Neuron (in vitro differentiated cells): Measurements from ENCODE around the gene NFATC1.

Source experiments
- H2AFZ ChIP-seq: one replicate; pipeline ENCODE4 v1.6.1; 2013; ENCODE audit warnings: low read depth, mild to moderate bottlenecking, inconsistent platforms, low read length, moderate library complexity
- H3K27me3 ChIP-seq: one replicate; pipeline ENCODE4 v1.6.1; 2013; ENCODE audit warnings: low read length; ENCODE audit not compliant: insufficient read depth
- H3K36me3 ChIP-seq: one replicate; pipeline ENCODE4 v1.6.1; 2013; ENCODE audit warnings: low read length; ENCODE audit not compliant: insufficient read depth
- H3K4me1 ChIP-seq: one replicate; pipeline ENCODE4 v1.6.1; 2013; ENCODE audit warnings: low read length; ENCODE audit not compliant: insufficient read depth
- H3K4me3 ChIP-seq: 2 replicates; pipeline ENCODE4 v1.5.1; 2013; ENCODE audit warnings: mild to moderate bottlenecking, low read length, moderate library complexity
- H3K9me3 ChIP-seq: one replicate; pipeline ENCODE4 v1.6.1; 2013; ENCODE audit warnings: low read length

The NFATC1 gene

DNA sequence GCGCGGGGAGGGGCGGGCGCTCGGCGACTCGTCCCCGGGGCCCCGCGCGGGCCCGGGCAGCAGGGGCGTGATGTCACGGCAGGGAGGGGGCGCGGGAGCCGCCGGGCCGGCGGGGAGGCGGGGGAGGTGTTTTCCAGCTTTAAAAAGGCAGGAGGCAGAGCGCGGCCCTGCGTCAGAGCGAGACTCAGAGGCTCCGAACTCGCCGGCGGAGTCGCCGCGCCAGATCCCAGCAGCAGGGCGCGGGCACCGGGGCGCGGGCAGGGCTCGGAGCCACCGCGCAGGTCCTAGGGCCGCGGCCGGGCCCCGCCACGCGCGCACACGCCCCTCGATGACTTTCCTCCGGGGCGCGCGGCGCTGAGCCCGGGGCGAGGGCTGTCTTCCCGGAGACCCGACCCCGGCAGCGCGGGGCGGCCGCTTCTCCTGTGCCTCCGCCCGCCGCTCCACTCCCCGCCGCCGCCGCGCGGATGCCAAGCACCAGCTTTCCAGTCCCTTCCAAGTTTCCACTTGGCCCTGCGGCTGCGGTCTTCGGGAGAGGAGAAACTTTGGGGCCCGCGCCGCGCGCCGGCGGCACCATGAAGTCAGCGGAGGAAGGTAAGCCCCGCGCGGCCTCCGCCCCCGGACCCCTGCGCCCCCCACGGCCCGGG is at the start of gene NFATC1:
Gene NFATC1, plus strand, starts transcription at position 170 of the 644 bp plus-strand sequence. Its CDS starts 295 bp downstream, at position 465.
- Histone ChIP-seq H2AFZ (peak within 1 kb of the TSS; percentile 54), H3K4me1 (no peaks in the 10 kb centered on the region), H3K9me3 (no peaks in the 10 kb centered on the region), H3K27me3 (peaks cover 72% of the 10 kb centered on the region), H3K36me3 (no peaks in the 10 kb centered on the region), H3K4me3 (peak within 1 kb of the TSS; percentile 9)

DNA sequence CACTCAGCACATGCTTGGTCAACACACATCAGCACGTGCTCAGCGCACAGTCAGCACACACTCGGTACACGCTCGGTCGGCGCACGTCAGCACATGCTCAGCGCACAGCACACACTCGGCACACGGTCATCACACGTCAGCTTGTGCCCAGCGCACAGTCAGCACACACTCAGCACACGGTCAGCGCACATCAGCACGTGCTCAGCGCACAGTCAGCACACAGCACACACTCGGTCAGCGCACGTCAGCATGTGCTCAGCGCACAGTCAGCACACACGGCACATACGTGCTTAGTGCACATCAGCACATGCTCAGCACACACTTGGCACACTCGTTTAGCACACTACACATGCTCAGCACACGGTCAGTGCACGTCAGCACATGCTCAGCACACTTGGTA is 49.7 kb upstream of the NFATC1 start:
- Histone ChIP-seq H3K36me3 (peaks cover 42% of the 10 kb centered on the region), H3K27me3 (no peaks in the 10 kb centered on the region), H3K4me3 (no peak overlapping the region), H3K9me3 (no peaks in the 10 kb centered on the region), H2AFZ (no peak overlapping the region), H3K4me1 (no peaks in the 10 kb centered on the region)

DNA sequence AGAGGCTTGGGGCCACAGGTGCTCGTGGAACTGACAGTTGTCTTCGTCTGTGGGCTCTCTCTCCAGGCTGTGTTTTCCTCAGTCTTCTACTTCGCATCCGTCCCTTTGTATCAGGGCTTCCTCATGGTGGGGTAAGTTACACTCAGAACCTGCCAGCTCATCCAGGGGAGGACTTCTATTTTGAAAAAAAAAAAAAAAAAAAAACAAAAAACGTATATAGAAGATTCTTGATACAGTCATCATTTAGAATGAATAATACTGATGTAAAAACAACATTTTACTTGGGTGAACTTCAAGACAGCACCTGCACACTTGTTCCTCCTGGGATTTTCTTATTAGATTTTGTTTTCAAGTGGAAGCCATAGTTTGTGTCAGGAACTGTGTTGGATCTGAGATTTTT is 47.7 kb upstream of the NFATC1 start:
- H3K36me3 ChIP-seq, result peaks cover 53% of the 10 kb centered on the region
- H3K4me3 ChIP-seq, result no peak overlapping the region
- H3K4me1 ChIP-seq, result no peaks in the 10 kb centered on the region
- no peaks in the 10 kb centered on the region for H3K9me3 ChIP-seq
- no peaks in the 10 kb centered on the region for H3K27me3 ChIP-seq
- H2AFZ ChIP-seq, result no peak overlapping the region

DNA sequence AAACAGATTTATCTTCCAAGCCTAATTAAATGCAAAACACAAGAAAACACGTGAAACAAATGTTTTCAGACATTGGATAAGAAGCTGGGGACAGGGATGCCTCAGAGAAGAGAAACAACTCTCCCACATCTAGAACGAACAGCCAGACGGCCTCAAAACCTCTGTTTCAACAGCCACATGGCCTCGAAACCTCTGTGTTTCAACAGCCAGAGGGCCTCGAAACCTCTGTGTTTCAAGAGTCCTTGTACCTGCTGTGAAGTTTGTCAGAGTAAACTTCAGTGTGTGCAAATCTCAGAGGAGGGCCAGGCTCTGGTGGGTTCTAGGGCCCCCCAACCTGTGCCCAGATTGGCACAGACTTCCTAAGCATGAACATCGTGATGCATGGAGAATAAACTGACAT is 43.3 kb upstream of the NFATC1 start:
- Histone ChIP-seq H3K9me3 (no peaks in the 10 kb centered on the region), H2AFZ (no peak overlapping the region), H3K36me3 (peaks cover 25% of the 10 kb centered on the region), H3K4me1 (no peaks in the 10 kb centered on the region), H3K27me3 (no peaks in the 10 kb centered on the region), H3K4me3 (no peak overlapping the region)

DNA sequence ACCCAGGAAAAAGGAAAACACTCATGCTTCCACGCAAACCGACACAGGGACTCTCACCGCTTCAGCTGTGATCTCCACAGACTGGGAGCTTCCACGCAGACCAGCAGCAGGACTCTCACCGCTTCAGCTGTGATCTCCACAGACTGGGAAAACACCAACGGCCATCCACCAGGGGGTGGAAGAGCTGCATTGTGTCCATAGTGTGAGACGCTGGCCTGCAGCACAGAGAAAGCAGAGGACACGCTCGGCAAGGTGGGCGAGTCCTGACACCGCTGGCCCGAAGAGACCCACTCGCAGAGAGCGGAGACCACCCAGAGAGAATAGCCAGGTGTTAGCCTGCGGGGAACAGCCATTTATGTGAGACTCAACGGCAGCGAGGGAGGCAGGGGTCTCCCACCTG is 42.5 kb upstream of the NFATC1 start:
- H3K36me3 ChIP-seq, result peaks cover 20% of the 10 kb centered on the region
- H2AFZ ChIP-seq, result no peak overlapping the region
- H3K27me3 ChIP-seq, result no peaks in the 10 kb centered on the region
- H3K4me3 ChIP-seq, result no peak overlapping the region
- no peaks in the 10 kb centered on the region for H3K4me1 ChIP-seq
- H3K9me3 ChIP-seq, result no peaks in the 10 kb centered on the region

DNA sequence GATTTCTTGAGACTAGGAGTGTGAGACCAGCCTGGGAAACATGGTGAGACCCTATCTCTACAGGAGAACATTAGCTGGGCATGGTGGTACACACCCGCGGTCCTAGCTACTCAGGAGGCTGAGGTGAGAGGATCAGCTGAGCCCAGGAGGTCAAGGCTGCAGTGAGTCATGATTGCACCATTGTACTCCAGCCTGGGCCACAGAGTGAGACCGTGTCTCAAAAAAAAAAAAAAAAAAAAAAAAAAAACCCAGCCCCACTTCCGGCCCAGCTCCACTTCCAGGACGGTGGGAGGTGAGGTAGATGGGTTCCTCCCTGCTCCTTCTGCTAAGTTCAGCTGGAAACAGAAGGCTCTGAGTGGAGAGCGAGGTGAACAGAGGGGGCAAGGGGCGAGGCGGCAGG is 41.4 kb upstream of the NFATC1 start:
- Histone ChIP-seq H3K4me1 (no peaks in the 10 kb centered on the region), H2AFZ (no peak overlapping the region), H3K27me3 (no peaks in the 10 kb centered on the region), H3K4me3 (no peak overlapping the region), H3K9me3 (no peaks in the 10 kb centered on the region), H3K36me3 (peaks cover 22% of the 10 kb centered on the region)

DNA sequence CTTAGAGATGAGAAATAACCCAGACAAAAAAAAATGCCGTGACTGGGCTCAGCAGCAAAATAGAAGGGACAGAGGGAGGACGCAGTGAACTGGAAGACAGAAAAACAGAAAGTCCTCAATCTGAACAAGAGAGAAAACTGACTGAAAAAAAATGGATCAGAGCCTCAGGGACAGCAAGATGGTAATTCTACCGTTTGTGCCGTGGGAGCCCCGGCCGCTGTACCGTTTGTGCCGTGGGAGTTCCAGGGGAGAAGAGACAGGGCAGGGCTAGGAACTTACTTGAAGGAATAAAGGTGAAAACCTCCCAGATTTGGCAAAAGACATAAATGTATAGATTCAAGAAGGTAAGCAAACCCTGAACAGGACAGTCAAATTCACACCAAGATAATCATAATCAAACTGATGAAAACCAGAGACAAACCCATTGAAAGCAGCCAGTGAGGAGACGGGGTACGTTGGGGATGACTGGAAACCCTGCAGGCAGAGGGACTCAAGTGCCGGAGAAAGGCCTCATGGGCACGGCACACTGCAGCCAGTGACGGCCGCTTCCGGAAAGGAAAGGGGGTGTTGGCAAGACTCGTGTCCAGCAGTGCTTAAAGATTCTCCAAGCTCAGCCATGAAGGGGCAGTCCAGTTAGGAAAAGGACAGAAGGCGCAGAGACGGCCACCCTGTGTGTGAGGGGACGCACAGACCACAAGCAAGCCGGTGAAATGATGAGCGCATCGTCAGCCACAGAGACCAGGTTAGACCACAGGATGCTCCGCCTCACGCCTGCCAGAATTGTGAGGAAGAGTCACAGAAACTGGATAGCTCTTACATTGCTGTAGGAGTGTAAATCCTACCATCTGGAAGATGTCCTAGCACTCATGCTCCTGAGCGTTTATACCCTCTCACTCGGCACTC is 40.0 kb upstream of the NFATC1 start:
- H3K36me3 ChIP-seq, result peaks cover 27% of the 10 kb centered on the region
- no peak overlapping the region for H3K4me3 ChIP-seq
- no peaks in the 10 kb centered on the region for H3K27me3 ChIP-seq
- H3K4me1 ChIP-seq, result no peaks in the 10 kb centered on the region
- H2AFZ ChIP-seq, result no peak overlapping the region
- peaks cover under 1% of the 10 kb centered on the region for H3K9me3 ChIP-seq

DNA sequence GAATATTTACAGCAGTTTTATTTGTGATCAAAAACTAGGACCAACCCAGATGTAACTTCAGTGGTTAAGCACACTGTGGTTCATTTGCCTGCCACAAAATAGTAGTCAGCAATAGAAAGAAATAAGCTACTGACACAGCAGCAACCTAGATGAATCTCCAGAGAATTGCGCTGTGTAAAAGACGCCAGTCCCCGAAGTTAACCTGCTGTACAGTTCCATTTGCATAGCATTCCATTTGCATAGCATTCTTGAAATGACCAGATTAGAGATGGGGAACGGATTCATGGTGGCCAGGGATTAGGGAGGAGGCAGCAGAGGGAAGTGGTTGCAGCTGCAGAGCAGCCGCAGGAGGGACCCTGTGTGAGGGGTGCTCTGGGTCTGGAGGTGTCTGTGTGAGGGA is 39.3 kb upstream of the NFATC1 start:
- no peaks in the 10 kb centered on the region for H3K27me3 ChIP-seq
- H3K4me1 ChIP-seq, result no peaks in the 10 kb centered on the region
- peaks cover 34% of the 10 kb centered on the region for H3K36me3 ChIP-seq
- H3K4me3 ChIP-seq, result no peak overlapping the region
- no peak overlapping the region for H2AFZ ChIP-seq
- peaks cover 4% of the 10 kb centered on the region for H3K9me3 ChIP-seq

DNA sequence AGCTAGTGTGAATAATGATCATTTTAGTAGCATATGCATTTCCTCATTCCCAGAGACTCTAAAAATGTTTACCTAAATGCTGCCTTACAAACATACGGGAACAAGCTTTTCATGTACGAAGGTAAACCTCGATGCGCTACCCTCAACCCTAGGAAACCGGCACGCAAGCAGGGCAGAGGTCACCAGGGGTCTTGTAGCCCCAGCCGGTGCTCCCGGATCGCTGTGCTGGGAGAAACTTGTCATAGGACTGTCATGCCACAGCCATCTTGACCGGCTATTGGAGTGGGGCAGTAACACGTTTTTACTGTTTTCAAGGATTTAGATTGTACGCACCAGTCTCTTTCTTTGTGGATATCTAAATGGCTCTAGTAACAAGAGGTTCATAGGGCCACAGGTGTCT is 34.8 kb upstream of the NFATC1 start:
- H3K4me3 ChIP-seq, result no peak overlapping the region
- H3K4me1 ChIP-seq, result no peaks in the 10 kb centered on the region
- peaks cover 35% of the 10 kb centered on the region for H3K36me3 ChIP-seq
- H3K27me3 ChIP-seq, result no peaks in the 10 kb centered on the region
- H2AFZ ChIP-seq, result no peak overlapping the region
- H3K9me3 ChIP-seq, result peaks cover 9% of the 10 kb centered on the region

DNA sequence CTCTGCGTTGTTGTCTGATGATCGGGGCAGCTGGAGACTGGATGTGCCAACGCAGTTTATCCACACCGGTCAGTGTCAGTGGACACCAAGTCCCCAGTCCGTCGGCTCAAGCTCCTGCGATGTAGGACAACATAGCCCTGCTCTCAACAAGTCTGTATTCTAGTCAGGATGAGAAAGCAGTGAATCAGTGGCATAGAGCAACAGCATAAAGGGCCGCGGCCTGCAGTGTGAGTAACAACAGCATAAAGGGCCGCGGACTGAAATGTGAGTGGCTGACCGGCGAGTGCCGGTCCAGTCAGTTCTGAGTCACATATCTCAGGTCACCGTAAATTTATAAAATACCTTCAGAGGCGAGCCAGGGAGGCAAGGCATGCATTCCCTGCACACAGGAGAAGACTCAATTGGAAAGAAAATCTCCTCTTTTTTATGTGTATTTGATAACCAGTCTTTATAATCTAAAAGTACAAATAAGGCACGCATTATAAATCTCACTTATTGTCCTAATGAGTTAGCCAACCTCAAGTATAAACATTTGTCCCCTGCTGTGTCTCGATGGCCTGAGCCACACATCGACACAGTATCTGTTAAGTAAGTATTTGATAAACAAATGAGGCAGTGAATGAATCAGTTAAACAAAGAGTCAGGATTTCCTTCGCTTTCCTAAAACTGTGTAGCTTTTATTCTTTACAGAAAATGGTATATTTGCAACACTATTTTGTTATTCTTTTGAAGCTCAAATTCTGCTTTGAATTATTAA is 33.8 kb upstream of the NFATC1 start:
- H3K36me3 ChIP-seq, result peaks cover 35% of the 10 kb centered on the region
- peaks cover 9% of the 10 kb centered on the region for H3K9me3 ChIP-seq
- no peak overlapping the region for H3K4me3 ChIP-seq
- H3K27me3 ChIP-seq, result no peaks in the 10 kb centered on the region
- H3K4me1 ChIP-seq, result no peaks in the 10 kb centered on the region
- H2AFZ ChIP-seq, result no peak overlapping the region

DNA sequence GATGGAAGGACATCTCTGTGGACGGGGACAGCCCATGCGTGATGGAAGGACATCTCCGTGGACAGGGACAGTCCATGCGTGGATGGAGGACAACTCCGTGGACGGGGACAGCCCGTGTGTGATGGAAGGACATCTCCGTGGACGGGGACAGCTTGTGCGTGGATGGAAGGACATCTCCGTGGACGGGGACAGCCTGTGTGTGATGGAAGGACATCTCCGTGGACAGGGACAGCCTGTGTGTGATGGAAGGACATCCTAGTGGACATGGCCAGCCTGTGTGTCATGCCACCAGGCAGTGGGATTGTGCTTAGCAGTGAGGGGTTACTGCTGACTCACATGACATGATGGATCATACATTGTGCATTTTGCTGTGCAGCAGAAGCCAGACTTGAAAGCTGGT is 30.0 kb upstream of the NFATC1 start:
- no peak overlapping the region for H2AFZ ChIP-seq
- H3K9me3 ChIP-seq, result peaks cover 8% of the 10 kb centered on the region
- H3K36me3 ChIP-seq, result peaks cover 28% of the 10 kb centered on the region
- H3K4me3 ChIP-seq, result no peak overlapping the region
- H3K4me1 ChIP-seq, result no peaks in the 10 kb centered on the region
- no peaks in the 10 kb centered on the region for H3K27me3 ChIP-seq

DNA sequence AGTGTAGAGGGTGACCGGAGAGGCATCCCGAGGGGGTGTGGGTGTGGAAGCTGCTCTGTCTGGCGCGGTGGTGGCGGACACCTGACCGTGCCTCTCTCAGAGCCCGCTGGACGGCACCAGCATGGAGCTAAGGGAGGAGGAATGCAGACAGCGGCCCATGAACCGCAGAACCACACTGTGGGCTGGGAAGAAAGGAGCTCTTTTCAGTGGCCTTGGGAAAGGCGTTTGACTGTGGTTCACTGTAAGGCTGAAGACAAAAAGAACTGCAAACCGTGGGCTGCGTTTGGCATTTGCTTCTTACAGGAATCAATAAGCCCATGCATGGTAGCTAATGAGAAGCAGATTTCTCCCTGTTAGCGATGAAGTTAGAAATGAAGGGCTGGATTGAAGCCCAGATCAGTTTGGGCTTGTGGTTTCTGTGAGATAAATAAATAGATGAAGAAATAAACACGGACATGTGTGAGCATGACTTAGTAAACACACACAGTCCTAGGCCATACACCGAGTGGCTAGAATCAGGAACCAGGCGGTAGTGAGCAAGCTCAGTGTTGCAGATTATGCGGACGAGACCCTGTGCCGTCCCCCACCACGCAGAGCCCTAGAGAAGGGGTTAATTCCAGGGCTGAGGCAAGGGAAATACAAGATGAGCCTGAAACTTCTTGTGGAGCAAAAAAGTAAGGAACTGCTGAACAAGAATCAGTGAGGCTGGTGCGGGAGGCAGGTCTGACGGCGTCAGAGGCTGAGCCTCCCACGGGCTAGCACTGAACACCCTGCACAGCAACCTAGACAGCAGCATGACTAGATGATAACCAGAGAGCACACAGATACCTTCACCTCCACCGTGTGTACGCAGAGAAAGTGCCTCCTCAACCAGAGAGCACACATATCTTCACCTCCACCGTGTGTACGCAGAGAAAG is 29.3 kb upstream of the NFATC1 start:
- H3K27me3 ChIP-seq, result no peaks in the 10 kb centered on the region
- H2AFZ ChIP-seq, result no peak overlapping the region
- H3K36me3 ChIP-seq, result peaks cover 23% of the 10 kb centered on the region
- H3K4me1 ChIP-seq, result no peaks in the 10 kb centered on the region
- peaks cover 5% of the 10 kb centered on the region for H3K9me3 ChIP-seq
- no peak overlapping the region for H3K4me3 ChIP-seq
